ENCODE data around the gene PLCB4.

Gene PLCB4

DNA sequence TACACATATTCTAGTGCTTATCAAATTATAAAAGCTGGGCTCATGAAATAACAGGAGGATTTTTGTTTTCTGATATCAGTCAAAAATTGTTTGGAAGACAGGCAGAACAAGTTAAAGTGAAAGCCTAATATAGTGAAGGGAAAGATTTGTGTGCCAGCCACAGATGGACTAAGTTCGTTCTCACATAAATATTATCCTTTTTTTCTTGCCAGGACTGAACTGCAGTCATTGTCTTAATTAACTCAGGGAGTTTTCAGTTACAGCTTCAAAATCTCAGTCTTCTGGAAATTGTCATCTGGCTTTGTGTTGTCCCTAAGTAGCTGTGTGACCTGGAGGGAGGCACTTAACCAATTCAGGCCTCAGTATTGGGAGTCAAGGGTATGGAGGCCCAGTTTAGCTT, 40.7 kb downstream of the PLCB4 start:
- no peak for FAIRE-seq

DNA sequence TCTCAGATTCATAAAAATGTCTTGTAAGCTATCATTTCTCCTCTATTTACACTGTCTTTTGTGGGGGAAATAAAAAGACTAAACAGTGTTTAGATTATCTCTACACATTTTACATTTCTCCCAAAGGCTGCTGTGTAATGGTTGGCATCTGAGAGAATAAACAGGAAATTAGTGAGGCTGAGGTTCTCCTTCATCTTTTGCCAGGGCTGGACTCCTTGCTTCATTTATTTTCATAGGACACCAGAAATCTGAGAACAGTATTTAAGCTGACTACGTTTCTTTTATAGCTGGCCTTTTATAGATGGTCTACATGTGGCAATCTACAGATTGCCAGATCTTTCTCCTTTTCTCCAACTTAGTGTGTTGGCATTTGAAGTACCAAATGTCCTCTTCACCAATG, 41.5 kb downstream of the PLCB4 start:
- no peak for FAIRE-seq

GRCh38 chr20:9110916-9111432, 42.1 kb downstream of the PLCB4 start:
- no peak for FAIRE-seq

DNA sequence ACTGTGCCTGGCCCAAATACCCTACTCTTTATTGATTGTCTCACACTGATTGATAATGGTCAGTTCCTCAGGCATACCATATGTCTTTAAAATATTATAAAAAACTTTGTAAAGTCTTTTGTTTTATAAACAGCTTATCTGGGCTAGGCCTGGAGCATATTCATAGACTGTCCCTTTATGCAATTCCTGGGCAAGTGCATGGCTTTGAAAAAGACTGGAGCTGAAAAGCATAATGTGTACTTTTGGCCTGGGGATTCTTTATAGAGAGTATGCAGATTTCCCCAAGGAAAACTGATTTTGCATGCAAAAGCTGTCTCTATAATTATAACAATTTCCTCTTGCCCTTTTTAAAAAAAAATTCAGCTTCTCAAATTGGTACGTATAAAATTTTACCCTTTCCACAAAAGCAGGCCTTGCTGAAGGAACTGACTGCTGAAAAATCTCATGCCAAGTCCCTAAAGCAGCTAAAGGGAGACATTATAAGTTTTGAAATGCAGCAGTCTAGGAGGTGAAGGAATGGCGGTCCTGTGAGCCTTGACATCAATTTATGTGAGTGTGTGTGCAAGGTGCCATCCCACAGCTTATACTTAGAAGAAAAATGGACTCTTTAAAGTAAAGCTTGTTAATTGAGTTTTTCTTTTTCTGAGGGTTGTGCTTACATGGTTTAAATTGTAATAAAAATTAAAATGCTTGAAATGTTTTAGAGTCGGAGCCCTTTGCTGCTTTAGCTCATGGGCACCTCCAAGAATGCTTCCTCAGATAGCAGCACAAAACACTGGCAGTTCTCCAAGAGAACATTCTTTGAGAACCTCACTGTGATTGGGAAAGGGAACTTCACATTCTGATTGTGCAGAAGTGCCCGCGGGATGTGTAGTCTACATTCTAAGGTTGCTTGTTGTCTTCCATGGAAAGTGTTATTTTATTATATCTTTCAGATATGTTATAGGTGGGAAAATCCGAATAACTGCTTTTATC, 43.9 kb downstream of the PLCB4 start:
- FAIRE-seq = no peak

- FAIRE-seq = no peak
Observed at GRCh38 chr20:9114709-9115108, 45.8 kb downstream of the PLCB4 start.

DNA sequence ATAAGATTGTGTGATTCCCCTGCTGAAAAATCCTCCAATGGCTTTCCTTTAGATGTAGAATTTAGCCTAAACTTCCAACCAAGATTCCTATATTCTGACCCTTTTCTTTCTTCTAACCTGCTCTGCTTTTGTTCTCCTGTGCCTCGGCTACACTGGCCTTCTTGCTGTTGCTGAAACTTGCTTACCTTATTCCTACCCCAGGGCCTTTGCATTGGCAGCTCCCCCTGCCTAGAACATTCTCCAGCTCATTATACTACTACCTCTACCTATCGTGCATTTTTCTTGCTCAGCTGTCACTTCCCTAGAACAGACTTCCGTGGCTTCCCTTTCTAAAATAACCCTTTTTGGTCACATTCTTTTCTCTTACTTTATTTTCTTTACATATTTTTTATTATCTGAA, 48.7 kb downstream of the PLCB4 start:
- FAIRE-seq = no peak

DNA sequence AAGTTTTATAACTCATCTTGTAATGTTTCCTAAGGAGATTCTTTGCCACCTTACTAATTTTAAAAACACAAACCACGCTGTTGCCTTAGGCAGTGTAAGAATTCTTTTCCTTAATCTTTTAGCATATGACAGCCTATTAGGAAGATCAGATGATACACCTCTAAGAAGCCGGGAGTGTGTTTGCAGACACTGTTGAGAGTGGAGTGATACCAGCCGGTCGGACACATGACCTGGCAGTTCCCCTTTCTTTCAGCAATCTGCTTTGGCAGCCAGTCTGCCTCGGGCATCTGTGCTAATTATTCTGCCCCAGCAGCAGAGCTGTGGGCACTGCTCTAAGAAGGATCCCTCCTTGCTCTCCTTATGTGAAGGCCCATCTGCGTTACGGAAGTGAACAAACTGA, 50.9 kb downstream of the PLCB4 start:
- FAIRE-seq = no peak

DNA sequence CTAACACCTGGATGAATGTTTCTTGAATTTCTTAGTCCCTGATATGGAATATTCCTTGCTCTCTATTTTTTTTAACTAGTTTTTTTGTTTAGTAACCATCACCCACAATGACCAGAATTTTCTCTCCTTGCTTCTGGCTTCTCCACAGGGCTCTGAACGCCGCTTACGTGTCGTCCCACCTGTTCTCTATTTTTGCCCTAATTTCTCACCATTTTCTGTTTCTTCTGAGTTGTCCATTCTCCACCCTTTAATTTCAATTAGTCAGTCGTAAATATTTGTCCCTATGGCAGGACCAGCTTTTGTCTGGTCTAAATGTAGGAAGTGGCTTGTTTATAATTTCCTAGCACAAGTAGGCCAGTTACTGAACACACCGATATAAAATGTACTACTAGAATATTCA, 52.3 kb downstream of the PLCB4 start:
- no peak for FAIRE-seq

DNA sequence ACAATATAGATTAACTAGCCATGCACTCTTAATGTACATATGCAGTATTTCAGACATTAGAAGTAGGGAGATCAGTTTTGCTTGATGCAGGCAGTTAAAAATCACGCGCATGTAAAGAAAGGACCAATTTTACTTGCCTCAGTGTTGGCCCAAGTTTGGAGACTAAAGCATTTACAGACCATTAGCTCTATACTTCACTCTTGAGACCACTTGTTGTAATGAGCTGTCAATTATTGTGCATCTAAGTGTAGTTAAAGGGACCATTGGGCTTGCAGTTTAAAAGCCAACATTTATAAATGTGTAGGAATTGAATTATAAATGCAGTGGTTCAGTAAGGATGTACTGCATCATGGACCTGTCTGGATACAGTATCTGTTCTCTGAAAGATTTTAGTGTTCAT, 53.7 kb downstream of the PLCB4 start:
- FAIRE-seq = no peak

DNA sequence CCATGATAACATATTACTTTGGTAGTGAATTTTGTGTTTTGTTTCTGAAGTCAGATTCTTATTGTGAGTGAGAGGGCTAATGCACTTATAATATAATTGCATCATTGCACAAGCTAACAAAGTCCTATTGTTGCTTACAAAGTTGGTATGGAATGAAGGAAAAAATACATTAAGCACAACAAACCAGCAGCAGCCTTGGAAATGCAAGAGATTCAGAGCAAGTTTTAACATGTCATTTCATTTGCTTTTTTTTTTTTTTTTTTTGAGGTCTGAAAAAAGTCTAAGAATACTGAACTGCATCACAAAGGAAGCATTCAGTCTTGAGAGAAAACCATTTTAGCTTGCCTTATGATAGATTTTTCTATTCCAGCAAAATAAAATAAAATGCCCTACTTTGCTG, 57.6 kb downstream of the PLCB4 start:
- no peak for FAIRE-seq

DNA sequence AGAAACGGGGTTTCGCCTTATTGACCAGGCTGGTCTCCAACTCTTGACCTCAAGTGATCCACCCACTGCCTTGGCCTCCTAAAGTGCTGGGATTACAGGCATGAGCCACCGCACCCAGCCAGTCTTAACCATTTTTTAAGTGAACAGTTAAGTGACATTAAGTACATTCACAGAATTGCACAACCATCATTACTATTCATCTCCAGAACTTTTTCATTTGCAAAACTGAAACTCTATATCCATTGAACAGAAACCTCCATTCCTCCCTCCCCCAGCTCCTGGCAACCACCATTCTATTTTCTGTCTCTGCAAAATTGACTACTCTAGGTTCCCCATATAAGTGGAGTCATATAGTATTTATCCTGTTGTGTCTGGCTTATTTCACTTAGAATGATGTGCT, 59.7 kb downstream of the PLCB4 start:
- no peak for FAIRE-seq

DNA sequence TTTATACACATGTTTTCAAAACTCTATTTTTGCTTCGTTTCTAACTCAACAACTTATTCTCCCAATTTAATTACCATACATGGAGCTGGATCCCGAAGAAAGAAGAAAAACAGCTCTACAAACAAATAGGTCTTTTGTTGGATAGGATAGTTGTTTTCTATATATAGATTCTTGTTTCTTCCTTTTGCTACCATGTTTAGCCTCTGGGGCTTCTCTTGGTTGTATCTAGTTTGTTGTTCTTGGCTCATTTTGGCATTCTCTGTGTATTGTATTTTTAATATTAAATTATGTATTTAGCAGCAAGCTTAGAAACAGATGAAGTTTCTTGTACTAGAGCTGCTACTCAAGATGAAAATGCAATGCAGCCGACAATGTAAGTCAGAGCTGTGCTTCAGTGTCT, 60.9 kb downstream of the PLCB4 start:
- no peak for FAIRE-seq

- FAIRE-seq = no peak
Observed at GRCh38 chr20:9130521-9130920, 61.6 kb downstream of the PLCB4 start.

GRCh38 chr20:9131841-9132240, 63.0 kb downstream of the PLCB4 start:
- FAIRE-seq = no peak

- FAIRE-seq = no peak
Observed at GRCh38 chr20:9134346-9134745, 65.5 kb downstream of the PLCB4 start.

DNA sequence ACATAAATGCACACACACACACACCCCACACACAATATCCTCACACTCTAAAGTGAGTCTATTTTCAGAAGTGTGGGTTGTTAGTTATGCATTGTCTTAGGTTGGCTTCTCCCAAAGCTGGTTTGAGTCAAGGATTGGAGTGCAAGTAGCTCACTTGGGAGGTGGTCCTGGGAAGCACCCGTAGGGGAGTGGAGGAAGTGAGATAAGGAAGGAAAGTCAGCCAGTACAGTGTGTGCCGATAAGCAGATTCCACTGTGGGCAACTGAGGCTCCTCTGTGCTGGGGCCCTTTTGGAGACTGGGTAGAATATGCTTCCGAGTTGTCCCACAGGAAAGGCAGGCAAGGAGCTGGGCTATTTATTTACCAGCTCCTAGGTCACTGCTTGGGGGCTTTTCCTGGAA, 67.2 kb downstream of the PLCB4 start:
- no peak for FAIRE-seq

DNA sequence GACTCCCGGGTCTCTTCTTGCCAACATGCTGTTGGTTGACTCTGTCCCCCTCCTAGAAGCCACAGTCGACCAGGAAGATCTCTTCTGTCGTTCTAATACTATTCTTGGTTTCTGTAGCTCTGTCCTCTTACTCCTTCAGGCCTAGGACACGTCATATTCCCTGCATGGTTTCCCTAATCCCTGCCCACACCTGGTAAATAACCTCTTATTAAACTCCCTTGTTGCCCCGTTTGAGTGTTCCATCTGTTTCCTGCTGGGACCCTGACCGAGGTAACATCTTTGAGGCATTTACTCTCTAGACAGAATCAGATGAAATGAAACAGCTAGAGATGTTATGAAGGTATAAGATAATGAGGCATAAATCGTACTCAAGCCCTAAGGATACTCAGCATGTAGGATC, 68.1 kb downstream of the PLCB4 start:
- no peak for FAIRE-seq

- FAIRE-seq = no peak
Observed at GRCh38 chr20:9139106-9139833, 70.4 kb downstream of the PLCB4 start.

DNA sequence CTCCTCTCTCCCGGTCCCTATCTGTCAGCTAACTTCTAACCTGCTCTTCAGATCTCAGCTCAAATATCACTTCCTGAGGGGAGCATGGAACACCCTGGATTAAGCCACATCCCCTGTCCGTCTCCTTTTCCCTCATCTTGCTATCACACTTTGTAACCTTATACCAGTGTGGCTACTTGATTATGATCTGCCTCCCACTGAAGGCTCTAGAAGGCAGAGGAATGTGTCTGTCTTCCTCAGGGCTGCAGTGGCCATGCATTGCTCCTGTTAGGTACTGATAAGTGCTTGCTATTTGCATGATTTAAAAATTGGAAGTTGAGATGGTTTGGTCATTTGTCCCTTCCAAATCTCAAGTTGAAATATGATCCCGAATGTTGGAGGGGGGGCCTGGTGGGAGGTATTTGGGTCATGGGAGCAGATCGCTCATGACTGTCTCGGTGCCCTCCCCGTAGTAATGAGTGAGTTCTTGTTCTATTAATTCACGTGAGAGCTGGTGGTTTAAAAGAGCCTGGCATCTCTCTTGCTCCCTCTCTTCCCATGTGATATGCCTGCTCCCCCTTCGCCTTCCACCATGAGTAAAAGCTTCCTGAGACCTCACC, 71.4 kb downstream of the PLCB4 start:
- FAIRE-seq = no peak

DNA sequence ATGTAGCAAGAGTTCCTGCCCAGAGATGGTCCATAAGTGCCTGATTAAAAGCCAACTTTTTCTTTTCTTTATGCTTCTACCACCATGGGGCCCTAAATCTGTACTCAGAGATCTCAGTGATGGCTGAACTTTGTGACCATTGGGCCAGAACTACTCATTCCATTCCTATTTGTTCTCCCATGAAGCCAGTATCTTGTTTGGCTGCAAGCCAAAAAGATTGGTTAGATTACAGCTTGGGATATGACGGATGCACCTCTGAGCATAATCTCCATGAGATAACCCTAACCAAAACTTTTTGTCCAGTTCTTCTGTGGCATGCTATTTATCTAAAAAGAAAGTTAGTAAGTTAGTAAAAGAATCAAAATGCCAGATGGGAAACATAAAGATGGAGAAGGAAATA, 72.2 kb downstream of the PLCB4 start:
- FAIRE-seq = no peak

DNA sequence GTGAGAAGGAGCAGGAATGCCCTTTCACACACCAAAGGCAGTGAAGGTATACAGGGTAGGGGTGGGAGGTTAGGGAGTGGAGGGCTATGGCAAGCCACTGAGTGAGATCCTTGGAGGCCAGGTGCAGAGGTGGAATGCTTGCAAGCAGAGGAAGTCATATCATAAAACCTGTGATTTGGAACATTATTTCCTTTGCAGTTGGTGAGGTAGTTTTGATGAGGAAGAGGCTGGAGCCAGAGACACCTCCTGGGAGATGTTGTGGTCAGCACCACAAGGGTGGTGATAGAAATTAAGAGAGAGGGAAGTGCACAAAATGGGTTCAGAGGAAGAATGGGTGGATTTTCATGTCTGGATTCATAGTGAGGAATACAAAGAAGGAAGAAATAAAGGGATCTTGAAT, 73.0 kb downstream of the PLCB4 start:
- FAIRE-seq = no peak

- FAIRE-seq = no peak
Observed at GRCh38 chr20:9142809-9143208, 73.9 kb downstream of the PLCB4 start.

- no peak for FAIRE-seq
Observed at GRCh38 chr20:9143926-9144325, 75.0 kb downstream of the PLCB4 start.

GRCh38 chr20:9144643-9145042, 75.8 kb downstream of the PLCB4 start:
- FAIRE-seq = no peak
